Diencephalon (tissue), 1 donor: ENCODE data around the gene PRKRIP1. TPM values are rescaled to one million over a fixed set of nuclear protein-coding genes. Genes with fewer than 3 reads are reported as not detected.

Experiments used
- small RNA-seq: library from RNA; depleted of rRNA; stranded (forward); fragments of <200 nt; gene quantifications from one replicate; pipeline ENCODE3, GENCODE V24; 2014
- total RNA-seq: library from RNA; depleted of rRNA; stranded (reverse); fragments of >200 nt; gene quantifications from one replicate; pipeline ENCODE4 v1.2.3, GENCODE V29; 2014

Gene PRKRIP1, protein sequence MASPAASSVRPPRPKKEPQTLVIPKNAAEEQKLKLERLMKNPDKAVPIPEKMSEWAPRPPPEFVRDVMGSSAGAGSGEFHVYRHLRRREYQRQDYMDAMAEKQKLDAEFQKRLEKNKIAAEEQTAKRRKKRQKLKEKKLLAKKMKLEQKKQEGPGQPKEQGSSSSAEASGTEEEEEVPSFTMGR
- 21.2 TPM for total RNA-seq

DNA sequence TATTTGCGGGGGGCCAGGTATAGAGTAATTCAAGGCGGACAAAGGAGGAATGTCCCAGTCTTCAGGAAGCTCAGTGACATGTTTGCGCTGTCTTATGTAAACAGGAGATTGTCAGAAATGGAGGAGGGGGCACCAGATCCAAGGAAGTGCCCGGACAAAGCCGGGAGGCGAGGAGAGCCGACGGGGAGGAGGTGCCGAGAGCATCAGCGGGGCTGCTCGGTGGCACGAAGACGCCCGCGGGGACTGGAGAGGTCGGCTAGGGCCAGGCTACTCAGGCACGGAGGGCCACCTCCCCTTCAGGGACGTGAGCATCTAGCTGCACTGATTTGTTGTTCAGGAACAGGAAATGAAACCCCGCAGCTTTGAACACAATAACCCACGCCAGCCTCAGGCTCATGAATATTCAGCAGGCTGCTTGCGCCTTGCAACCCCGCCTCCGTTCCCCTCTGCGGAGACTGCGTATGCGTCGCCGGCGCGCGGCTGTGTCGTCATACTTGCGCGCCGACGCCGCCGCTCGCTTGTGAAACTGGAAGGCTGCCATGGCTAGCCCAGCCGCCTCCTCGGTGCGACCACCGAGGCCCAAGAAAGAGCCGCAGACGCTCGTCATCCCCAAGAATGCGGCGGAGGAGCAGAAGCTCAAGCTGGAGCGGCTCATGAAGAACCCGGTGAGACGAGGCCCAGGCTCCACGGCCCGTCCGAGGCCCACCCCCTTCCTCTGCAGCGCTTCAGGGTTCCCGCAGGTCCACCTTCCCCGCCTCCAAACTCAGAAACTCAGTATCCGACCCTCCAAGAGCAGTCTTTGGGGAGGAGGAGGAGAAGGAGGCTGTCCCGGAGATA is at the start of gene PRKRIP1:
PRKRIP1 (plus strand) TSS at position 491 of the 837 bp plus-strand sequence; CDS start at position 540, 49 bp downstream.

DNA sequence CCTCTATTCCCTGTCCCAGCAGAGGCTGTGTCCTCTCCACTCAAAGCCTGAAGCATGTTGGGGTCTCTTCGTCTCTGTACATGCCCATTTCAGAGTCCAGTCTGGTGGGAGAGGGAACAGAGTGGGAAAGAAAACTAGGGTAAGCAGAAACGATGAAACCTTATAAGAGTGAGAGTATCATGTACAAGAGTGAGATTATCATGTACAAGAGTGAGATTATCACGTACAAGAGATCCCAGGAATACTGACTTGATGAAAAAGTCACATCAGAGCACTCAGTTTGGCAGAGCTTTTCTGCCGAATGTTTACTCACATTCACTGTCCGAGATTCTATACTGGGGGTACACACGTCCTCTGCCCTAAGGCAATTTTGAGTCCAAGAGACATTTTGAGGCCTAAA is 39.8 kb upstream of the PRKRIP1 start, which contains the start of gene SPDYE6:
SPDYE6 (minus strand) TSS at position 101 of the 400 bp plus-strand sequence. CDS start 421 bp downstream, outside the sequence.

DNA sequence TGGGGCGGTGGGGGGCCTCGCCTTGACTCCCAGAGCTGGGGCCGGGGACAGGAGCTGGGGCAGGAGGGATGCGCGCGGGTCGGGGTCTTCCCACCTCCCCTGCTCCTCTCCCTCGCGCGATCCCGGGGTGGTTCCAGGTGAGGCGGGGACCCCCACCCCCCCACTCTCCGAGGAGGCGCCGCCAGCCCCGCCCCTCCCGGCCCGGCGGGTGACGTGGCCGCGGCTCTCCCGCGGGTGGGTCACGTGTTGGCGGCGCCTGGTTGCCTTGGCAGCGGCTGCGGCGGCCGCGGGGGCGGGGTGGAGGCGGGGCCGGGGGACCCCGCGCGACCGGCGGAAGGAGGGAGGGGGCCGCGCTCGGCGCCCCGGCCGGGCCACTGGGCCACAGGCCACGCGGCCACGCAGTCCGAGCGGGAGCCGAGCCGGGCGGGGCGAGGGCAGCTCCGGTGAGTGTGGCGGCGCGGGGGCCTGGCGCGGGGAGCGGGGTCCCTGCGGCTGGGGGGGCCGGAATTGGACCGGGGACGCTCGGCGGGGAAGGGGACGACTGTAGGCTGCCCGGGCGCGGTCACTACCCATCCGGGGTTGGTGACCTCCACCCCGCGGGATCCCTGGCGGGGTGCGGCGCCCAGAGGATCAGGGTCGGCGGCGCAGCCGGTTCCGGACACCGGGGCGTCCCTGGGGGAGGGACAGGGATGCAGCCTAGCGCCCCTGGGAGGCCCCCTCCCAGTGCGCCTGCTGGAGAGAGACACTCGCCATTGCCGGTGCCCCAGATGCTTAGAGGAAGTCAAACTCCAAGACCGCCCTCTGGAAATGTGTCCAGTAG is 37.3 kb downstream of the PRKRIP1 start, which contains the start of gene ORAI2:
ORAI2 (plus strand) TSS at position 357 of the 820 bp plus-strand sequence. CDS start 5,382 bp downstream, outside the sequence.

DNA sequence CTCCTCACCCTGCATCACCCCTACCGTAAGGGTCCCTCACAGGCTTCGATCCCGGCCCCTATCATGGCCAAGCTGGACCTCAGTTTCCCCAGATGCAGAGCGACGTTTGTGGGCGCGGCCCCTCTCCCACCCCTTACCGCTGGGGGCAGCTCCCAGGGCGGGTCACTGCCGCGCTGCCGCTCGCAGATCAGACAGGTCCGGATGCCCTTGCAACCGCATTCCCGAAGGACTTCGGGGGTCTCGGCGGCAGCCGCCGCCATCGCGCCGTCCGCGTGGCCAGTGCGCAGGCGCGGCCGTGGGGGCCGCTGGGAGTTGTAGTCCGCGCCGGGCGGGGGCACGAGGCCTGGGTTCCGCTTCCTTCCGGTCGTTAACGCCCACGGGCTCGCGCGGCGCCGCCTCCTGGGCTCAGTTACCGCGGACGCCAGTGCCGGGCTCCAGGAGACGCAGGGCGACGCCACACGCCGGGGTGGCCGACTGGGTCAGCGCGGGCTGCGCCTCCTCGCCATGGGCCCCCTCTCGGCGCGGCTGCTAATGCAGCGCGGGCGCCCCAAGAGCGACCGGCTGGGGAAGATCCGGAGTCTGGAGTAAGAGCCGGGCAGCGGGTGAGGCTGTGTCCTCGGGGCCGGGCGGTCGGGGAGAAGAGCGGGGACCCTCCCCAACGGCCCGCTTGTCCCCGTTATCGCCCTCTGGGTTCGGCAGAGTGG is 68.6 kb downstream of the PRKRIP1 start, which contains the start of the genes ALKBH4 and LRWD1:
ALKBH4 (minus strand) TSS at position 287 of the 704 bp plus-strand sequence; CDS start at position 260, 27 bp downstream.
LRWD1 (plus strand) TSS at position 408 of the 704 bp plus-strand sequence; CDS start at position 505, 97 bp downstream.

Small RNAs within 50 kb of the gene (small RNA-seq; reads per million reads assigned to genes)
- gene AC091390.4 = not detected
- not detected for gene MIR548O

Other genes with a start within 250 kb of the PRKRIP1 start
- 10.8 TPM for gene SH2B2, start 109.5 kb upstream of the PRKRIP1 start, total RNA-seq
- not detected for gene SPDYE6, start 39.9 kb upstream of the PRKRIP1 start, total RNA-seq
- gene ORAI2, start 37.2 kb downstream of the PRKRIP1 start, total RNA-seq = 45.4 TPM
- gene ALKBH4, start 68.5 kb downstream of the PRKRIP1 start, total RNA-seq = 13.6 TPM
- gene LRWD1, start 68.6 kb downstream of the PRKRIP1 start, total RNA-seq = 44.5 TPM
- gene POLR2J, start 82.6 kb downstream of the PRKRIP1 start, total RNA-seq = 13.1 TPM
- 17.1 TPM for gene RASA4B, start 121.4 kb downstream of the PRKRIP1 start, total RNA-seq
- 2.8 TPM for gene UPK3BL2, start 147.3 kb downstream of the PRKRIP1 start, total RNA-seq
- 0.23 TPM for gene SPDYE2, start 154.9 kb downstream of the PRKRIP1 start, total RNA-seq
- 34.4 TPM for gene POLR2J3, start 176.2 kb downstream of the PRKRIP1 start, total RNA-seq
- 56.5 TPM for gene RASA4, start 220.4 kb downstream of the PRKRIP1 start, total RNA-seq
- gene UPK3BL1, start 246.4 kb downstream of the PRKRIP1 start, total RNA-seq = 28.8 TPM